HepG2 (cell line): ENCODE measurements around the gene ZFAND6. TPM values are rescaled to one million over a fixed set of nuclear protein-coding genes. Genes with fewer than 3 reads are reported as not detected.

Experiments used
- ATF5 ChIP-seq: sonication (generic); formaldehyde crosslinking; IDR thresholded peaks from 2 replicates; pipeline ENCODE4 v1.4.0; 2020; ENCODE audit warnings: mild to moderate bottlenecking, low read depth, missing genetic modification reagents
- GATAD2A ChIP-seq: IDR thresholded peaks from 2 replicates; pipeline ENCODE4 v1.6.1; 2016
- HNRNPH1 ChIP-seq: fragments of 200-400 bp; formaldehyde crosslinking; optimal IDR thresholded peaks from 2 replicates; pipeline ENCODE3; 2017; ENCODE audit warnings: mild to moderate bottlenecking, low read depth, low read length
- KLF6 ChIP-seq: IDR thresholded peaks from 2 replicates; pipeline ENCODE4 v1.8.0; 2016; ENCODE audit warnings: missing biosample characterization, missing genetic modification reagents
- MAFK ChIP-seq, 2 experiments: IDR thresholded peaks in 1 of 2; conservative IDR thresholded peaks in 1 of 2; 2 replicates each; pipeline ENCODE4 v1.6.1; 2011; ENCODE audit warnings: improper control_type of control experiment in 2 of 2, low read length in 2 of 2
- MAZ ChIP-seq, 2 experiments: sonication (generic) in 1 of 2; formaldehyde crosslinking in 1 of 2; IDR thresholded peaks; 2 replicates each; pipeline versions ENCODE4 v1.5.0 to v1.6.1; 2012 to 2020; ENCODE audit warnings: low read depth in 2 of 2, mild to moderate bottlenecking in 2 of 2, borderline replicate concordance in 1 of 2, improper control_type of control experiment in 1 of 2, low read length in 1 of 2, missing genetic modification reagents in 1 of 2, moderate library complexity in 1 of 2
- NPAS2 ChIP-seq: sonication (generic); formaldehyde crosslinking; IDR thresholded peaks from 2 replicates; pipeline ENCODE4 v1.8.0; 2022; ENCODE audit warnings: mild to moderate bottlenecking, missing genetic modification reagents, borderline replicate concordance
- PATZ1 ChIP-seq: sonication (generic); formaldehyde crosslinking; IDR thresholded peaks from 2 replicates; pipeline ENCODE4 v1.4.0; 2020; ENCODE audit warnings: missing genetic modification reagents
- RFXAP ChIP-seq: sonication (generic); formaldehyde crosslinking; IDR thresholded peaks from 2 replicates; pipeline ENCODE4 v1.4.0; 2020; ENCODE audit warnings: missing genetic modification reagents, borderline replicate concordance
- SAP130 ChIP-seq: IDR thresholded peaks from 2 replicates; pipeline ENCODE4 v1.6.1; 2016; ENCODE audit warnings: low read depth
- SMARCC2 ChIP-seq: fragments of 450-650 bp; IDR thresholded peaks from 2 replicates; pipeline ENCODE4 v1.6.1; 2017; ENCODE audit warnings: antibody characterized with exemption, mild to moderate bottlenecking
- ZNF678 ChIP-seq: sonication (generic); formaldehyde crosslinking; IDR thresholded peaks from 2 replicates; pipeline ENCODE4 v1.4.0; 2020; ENCODE audit warnings: mild to moderate bottlenecking, missing genetic modification reagents
- ZNF775 ChIP-seq: sonication (generic); formaldehyde crosslinking; IDR thresholded peaks from 2 replicates; pipeline ENCODE4 v1.4.0; 2020; ENCODE audit warnings: missing genetic modification reagents, mild to moderate bottlenecking, moderate library complexity, borderline replicate concordance
- polyA plus RNA-seq, 8 experiments: library from polyadenylated mRNA; depleted of rRNA in 3 of 8; stranded (reverse) in 7 of 8; unstranded in 1 of 8; fragments of >200 nt; fragmentation: Illumina TruSeq in 4 of 8; extraction: Trizol in 4 of 8; gene quantifications; 2 replicates each; pipeline versions ENCODE4 v1.2.1 to v1.2.3, GENCODE V29; 2011 to 2016; ENCODE audit warnings: low read depth in 4 of 8, missing spikeins in 1 of 8, mixed read lengths in 1 of 8; ENCODE audit not compliant: insufficient read depth in 1 of 8
- total RNA-seq, 5 experiments: library from RNA; depleted of rRNA; stranded (reverse); fragments of >200 nt; fragmentation: Illumina TruSeq; extraction: Trizol; gene quantifications; 2 replicates each; pipeline ENCODE4 v1.2.3, GENCODE V29; 2016; ENCODE audit warnings: low read depth in 1 of 5
- TF ChIP-seq, protein P1 (sequence below): sonication (generic); formaldehyde crosslinking; IDR thresholded peaks from 2 replicates; pipeline ENCODE4 v1.4.0; 2020; ENCODE audit warnings: mild to moderate bottlenecking, low read depth, missing genetic modification reagents
- TF ChIP-seq, protein P2 (sequence below): sonication (generic); formaldehyde crosslinking; IDR thresholded peaks from 2 replicates; pipeline ENCODE4 v1.4.0; 2020; ENCODE audit warnings: missing genetic modification reagents, borderline replicate concordance
- TF ChIP-seq, protein P3 (sequence below): sonication (generic); formaldehyde crosslinking; conservative IDR thresholded peaks from 2 replicates; pipeline ENCODE4 v1.8.0; 2022; ENCODE audit warnings: missing genetic modification reagents

Gene ZFAND6
- total and polyA plus RNA-seq, 2 of the 13 experiments (the other 11 are each of a cell fraction or from before 2014, with no cell fraction given) = 84.2 to 115 TPM

- no peak for TF ChIP-seq PATZ1
- TF ChIP-seq RFXAP (CRISPR knock-in tag) = peak; percentile 13; the same call in 1 of the 2 replicates
- TF ChIP-seq ZNF678 = no peak
- TF ChIP-seq, protein P1, sequence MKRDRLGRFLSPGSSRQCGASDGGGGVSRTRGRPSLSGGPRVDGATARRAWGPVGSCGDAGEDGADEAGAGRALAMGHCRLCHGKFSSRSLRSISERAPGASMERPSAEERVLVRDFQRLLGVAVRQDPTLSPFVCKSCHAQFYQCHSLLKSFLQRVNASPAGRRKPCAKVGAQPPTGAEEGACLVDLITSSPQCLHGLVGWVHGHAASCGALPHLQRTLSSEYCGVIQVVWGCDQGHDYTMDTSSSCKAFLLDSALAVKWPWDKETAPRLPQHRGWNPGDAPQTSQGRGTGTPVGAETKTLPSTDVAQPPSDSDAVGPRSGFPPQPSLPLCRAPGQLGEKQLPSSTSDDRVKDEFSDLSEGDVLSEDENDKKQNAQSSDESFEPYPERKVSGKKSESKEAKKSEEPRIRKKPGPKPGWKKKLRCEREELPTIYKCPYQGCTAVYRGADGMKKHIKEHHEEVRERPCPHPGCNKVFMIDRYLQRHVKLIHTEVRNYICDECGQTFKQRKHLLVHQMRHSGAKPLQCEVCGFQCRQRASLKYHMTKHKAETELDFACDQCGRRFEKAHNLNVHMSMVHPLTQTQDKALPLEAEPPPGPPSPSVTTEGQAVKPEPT (CRISPR knock-in tag) = no peak
- peak; percentile 35; the same call in 1 of the 2 replicates for TF ChIP-seq GATAD2A (CRISPR knock-in tag)
- TF ChIP-seq HNRNPH1 = no peak
- TF ChIP-seq SAP130 (CRISPR knock-in tag) = peak; percentile 49
- no peak for TF ChIP-seq MAZ (IDR thresholded peaks at IDR 0.05; ENCODE audit: borderline replicate concordance, low read depth, low read length)
- no peak for TF ChIP-seq MAZ (CRISPR knock-in tag; IDR thresholded peaks at IDR 0.05; ENCODE audit: low read depth)
- TF ChIP-seq SMARCC2 = no peak
- no peak for TF ChIP-seq KLF6 (CRISPR knock-in tag)
- no peak for TF ChIP-seq ZNF775 (CRISPR knock-in tag)
- TF ChIP-seq, protein P2, sequence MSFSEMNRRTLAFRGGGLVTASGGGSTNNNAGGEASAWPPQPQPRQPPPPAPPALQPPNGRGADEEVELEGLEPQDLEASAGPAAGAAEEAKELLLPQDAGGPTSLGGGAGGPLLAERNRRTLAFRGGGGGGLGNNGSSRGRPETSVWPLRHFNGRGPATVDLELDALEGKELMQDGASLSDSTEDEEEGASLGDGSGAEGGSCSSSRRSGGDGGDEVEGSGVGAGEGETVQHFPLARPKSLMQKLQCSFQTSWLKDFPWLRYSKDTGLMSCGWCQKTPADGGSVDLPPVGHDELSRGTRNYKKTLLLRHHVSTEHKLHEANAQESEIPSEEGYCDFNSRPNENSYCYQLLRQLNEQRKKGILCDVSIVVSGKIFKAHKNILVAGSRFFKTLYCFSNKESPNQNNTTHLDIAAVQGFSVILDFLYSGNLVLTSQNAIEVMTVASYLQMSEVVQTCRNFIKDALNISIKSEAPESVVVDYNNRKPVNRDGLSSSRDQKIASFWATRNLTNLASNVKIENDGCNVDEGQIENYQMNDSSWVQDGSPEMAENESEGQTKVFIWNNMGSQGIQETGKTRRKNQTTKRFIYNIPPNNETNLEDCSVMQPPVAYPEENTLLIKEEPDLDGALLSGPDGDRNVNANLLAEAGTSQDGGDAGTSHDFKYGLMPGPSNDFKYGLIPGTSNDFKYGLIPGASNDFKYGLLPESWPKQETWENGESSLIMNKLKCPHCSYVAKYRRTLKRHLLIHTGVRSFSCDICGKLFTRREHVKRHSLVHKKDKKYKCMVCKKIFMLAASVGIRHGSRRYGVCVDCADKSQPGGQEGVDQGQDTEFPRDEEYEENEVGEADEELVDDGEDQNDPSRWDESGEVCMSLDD (CRISPR knock-in tag) = no peak
- TF ChIP-seq ATF5 (CRISPR knock-in tag) = no peak
- TF ChIP-seq, protein P3, sequence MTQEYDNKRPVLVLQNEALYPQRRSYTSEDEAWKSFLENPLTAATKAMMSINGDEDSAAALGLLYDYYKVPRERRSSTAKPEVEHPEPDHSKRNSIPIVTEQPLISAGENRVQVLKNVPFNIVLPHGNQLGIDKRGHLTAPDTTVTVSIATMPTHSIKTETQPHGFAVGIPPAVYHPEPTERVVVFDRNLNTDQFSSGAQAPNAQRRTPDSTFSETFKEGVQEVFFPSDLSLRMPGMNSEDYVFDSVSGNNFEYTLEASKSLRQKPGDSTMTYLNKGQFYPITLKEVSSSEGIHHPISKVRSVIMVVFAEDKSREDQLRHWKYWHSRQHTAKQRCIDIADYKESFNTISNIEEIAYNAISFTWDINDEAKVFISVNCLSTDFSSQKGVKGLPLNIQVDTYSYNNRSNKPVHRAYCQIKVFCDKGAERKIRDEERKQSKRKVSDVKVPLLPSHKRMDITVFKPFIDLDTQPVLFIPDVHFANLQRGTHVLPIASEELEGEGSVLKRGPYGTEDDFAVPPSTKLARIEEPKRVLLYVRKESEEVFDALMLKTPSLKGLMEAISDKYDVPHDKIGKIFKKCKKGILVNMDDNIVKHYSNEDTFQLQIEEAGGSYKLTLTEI (CRISPR knock-in tag) = no peak
- TF ChIP-seq MAFK (conservative IDR thresholded peaks at IDR 0.05 in 1 of 2, IDR thresholded peaks at IDR 0.05 in 1 of 2; ENCODE audit: low read length in 2 of 2) = no peak
- TF ChIP-seq NPAS2 (CRISPR knock-in tag) = no peak
Measured at GRCh38 chr15:80173022-80173759, 113.7 kb downstream of the ZFAND6 start (continued).
